Gastrocnemius medialis (tissue), 4 donors: ENCODE data around the gene PADI6.

ENCODE experiments used
- POLR2A ChIP-seq, 2 donors: fragments of 450-650 bp; IDR thresholded peaks; one replicate each; pipeline ENCODE4 v1.6.1; 2017; ENCODE audit warnings: antibody characterized with exemption in 2 of 2, mild to moderate bottlenecking in 2 of 2, moderate library complexity in 2 of 2
- TF ChIP-seq, protein P1 (sequence below), 5 experiments: fragments of 450-650 bp in 3 of 5; fragments of 200-600 bp in 2 of 5; sonication (generic) in 2 of 5; IDR thresholded peaks in 4 of 5; conservative IDR thresholded peaks in 1 of 5; 1 replicate in 4 of 5; 2 replicates in 1 of 5; pipeline ENCODE4 v1.5.1; 2016 to 2019; ENCODE audit warnings: antibody characterized with exemption in 5 of 5, mild to moderate bottlenecking in 3 of 5, moderate library complexity in 3 of 5

DNA sequence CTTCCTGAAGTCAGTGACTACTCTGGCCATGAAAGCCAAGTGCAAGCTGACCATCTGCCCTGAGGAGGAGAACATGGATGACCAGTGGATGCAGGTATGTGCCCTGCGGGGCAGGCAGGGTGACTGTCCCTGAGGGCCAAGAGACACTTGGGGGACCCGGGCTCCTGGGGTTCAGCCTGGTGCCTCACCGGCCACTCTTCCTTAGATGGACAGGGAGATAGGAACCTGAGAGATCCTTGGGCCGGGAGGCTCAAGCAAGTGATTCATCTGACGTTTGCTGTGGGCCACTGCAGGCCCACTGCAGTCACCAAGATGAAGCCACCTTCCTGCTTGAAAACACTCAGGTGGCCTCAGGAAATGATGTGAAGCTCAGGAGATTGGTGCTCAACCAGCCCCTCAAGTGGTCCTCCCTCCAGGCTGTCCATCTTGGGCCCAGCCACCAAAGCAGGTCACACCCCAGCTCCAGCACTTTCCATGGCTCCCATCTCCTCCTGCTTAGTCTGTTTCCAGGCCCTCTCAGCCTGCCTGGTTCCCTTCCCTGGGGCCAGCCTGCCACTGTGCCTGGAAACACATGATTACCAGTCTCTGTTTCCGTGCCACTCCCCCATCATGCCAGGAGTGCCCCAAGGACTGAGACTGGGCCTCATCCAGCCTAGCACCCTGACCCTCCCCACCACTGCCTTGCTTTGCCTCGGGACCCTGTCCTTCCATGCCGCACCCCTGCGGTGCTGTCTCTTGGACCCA lies 25.8 kb upstream of the PADI6 start:
- no peak for TF ChIP-seq POLR2A (IDR thresholded peaks at IDR 0.05)
- TF ChIP-seq, protein P1, sequence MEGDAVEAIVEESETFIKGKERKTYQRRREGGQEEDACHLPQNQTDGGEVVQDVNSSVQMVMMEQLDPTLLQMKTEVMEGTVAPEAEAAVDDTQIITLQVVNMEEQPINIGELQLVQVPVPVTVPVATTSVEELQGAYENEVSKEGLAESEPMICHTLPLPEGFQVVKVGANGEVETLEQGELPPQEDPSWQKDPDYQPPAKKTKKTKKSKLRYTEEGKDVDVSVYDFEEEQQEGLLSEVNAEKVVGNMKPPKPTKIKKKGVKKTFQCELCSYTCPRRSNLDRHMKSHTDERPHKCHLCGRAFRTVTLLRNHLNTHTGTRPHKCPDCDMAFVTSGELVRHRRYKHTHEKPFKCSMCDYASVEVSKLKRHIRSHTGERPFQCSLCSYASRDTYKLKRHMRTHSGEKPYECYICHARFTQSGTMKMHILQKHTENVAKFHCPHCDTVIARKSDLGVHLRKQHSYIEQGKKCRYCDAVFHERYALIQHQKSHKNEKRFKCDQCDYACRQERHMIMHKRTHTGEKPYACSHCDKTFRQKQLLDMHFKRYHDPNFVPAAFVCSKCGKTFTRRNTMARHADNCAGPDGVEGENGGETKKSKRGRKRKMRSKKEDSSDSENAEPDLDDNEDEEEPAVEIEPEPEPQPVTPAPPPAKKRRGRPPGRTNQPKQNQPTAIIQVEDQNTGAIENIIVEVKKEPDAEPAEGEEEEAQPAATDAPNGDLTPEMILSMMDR (IDR thresholded peaks at IDR 0.05 in 4 of 5, conservative IDR thresholded peaks at IDR 0.05 in 1 of 5) = no peak
